IMR-90 (cell line): ENCODE results near the gene TDRKH. TPM values are rescaled to one million over a fixed set of nuclear protein-coding genes. Genes with fewer than 3 reads are reported as not detected.
A peak's percentile ranks its signal among the peaks of the same experiment; 100 is the strongest.

Source experiments
- ATAC-seq: fragments of 200-7000 bp; cut with Tn5 transposase; 2 replicates; pipeline ENCODE4 v1.9.1; 2020; ENCODE audit warnings: low read depth, mild to moderate bottlenecking, moderate library complexity
- BruUV-seq: library from RNA; stranded (reverse); fragments of 400-500 nt; replicated peaks from 2 replicates; lab custom pipeline; 2021; lab: Mats Ljungman, UMichigan
- CTCF ChIA-PET: fragments of 300-600 bp; formaldehyde crosslinking; extraction: SDS; loops from one replicate; lab custom pipeline; 2021; ENCODE audit warnings: antibody characterized with exemption; lab: Yijun Ruan, JAX
- POLR2A ChIA-PET: fragments of 300-600 bp; sonication (Branson Sonifier 250); formaldehyde crosslinking; loops from one replicate; lab custom pipeline; 2022; ENCODE audit warnings: antibody characterized with exemption; ENCODE audit not compliant: unreplicated experiment; lab: Charles Lee
- DNase-seq: peaks from one replicate; pipeline ENCODE4 v3.0.0; 2013
- H2AFZ ChIP-seq: replicated peaks from 2 replicates; pipeline ENCODE3; 2013; ENCODE audit warnings: low read length, mild to moderate bottlenecking; ENCODE audit not compliant: poor library complexity
- H2AK5ac ChIP-seq: 2 replicates; pipeline ENCODE4 v1.6.1; 2013; ENCODE audit warnings: low read depth, low read length, inconsistent platforms
- H2AK9ac ChIP-seq: replicated peaks from 2 replicates; pipeline ENCODE3; 2013; ENCODE audit warnings: mild to moderate bottlenecking, low read depth, low read length, moderate library complexity; ENCODE audit not compliant: poor library complexity
- H2BK120ac ChIP-seq: 2 replicates; pipeline ENCODE4 v1.6.1; 2013; ENCODE audit warnings: low read depth, low read length, inconsistent platforms
- H2BK15ac ChIP-seq: 3 replicates; pipeline ENCODE4 v1.6.1; 2013; ENCODE audit warnings: low read depth, low read length, inconsistent platforms
- H2BK20ac ChIP-seq: 2 replicates; pipeline ENCODE4 v1.6.1; 2013; ENCODE audit warnings: low read depth, mild to moderate bottlenecking, inconsistent platforms, low read length, moderate library complexity
- H2BK5ac ChIP-seq: 2 replicates; pipeline ENCODE4 v1.6.1; 2013; ENCODE audit warnings: mild to moderate bottlenecking, low read depth, low read length, inconsistent platforms; ENCODE audit not compliant: poor library complexity, severe bottlenecking
- H3K14ac ChIP-seq: replicated peaks from 2 replicates; pipeline ENCODE4 v1.6.1; 2013; ENCODE audit warnings: low read depth, low read length, inconsistent platforms
- H3K18ac ChIP-seq: 2 replicates; pipeline ENCODE4 v1.6.1; 2013; ENCODE audit warnings: low read depth, low read length, control low read depth
- H3K23ac ChIP-seq: 2 replicates; pipeline ENCODE4 v1.6.1; 2013; ENCODE audit warnings: low read depth, low read length, inconsistent platforms
- H3K27ac ChIP-seq: 2 replicates; pipeline ENCODE4 v1.5.1; 2013; ENCODE audit warnings: mild to moderate bottlenecking, control low read depth, low read length; ENCODE audit not compliant: insufficient read depth
- H3K27me3 ChIP-seq: 2 replicates; pipeline ENCODE4 v1.6.1; 2013; ENCODE audit warnings: low read length; ENCODE audit not compliant: control insufficient read depth, insufficient read depth
- H3K36me3 ChIP-seq: 2 replicates; pipeline ENCODE4 v1.6.1; 2013; ENCODE audit warnings: low read length, mixed read lengths; ENCODE audit not compliant: control insufficient read depth, insufficient read depth
- H3K4ac ChIP-seq: 2 replicates; pipeline ENCODE4 v1.6.1; 2013; ENCODE audit warnings: low read depth, low read length, inconsistent platforms
- H3K4me1 ChIP-seq: 2 replicates; pipeline ENCODE4 v1.6.1; 2013; ENCODE audit warnings: low read length, mixed read lengths; ENCODE audit not compliant: control insufficient read depth, insufficient read depth
- H3K4me2 ChIP-seq: 2 replicates; pipeline ENCODE4 v1.6.1; 2013; ENCODE audit warnings: low read depth, mild to moderate bottlenecking, control low read depth, low read length, moderate library complexity
- H3K4me3 ChIP-seq: 2 replicates; pipeline ENCODE4 v1.5.1; 2013; ENCODE audit warnings: low read depth, mild to moderate bottlenecking, control low read depth, low read length, moderate library complexity; ENCODE audit not compliant: insufficient read depth
- H3K56ac ChIP-seq: 2 replicates; pipeline ENCODE4 v1.6.1; 2013; ENCODE audit warnings: low read length, inconsistent platforms; ENCODE audit not compliant: insufficient read depth; ENCODE audit errors: extremely low read depth
- H3K79me1 ChIP-seq, 2 experiments: 2 replicates each; pipeline ENCODE4 v1.6.1; 2013; ENCODE audit warnings: low read length in 2 of 2, inconsistent platforms in 1 of 2, low read depth in 1 of 2
- H3K9ac ChIP-seq: 2 replicates; pipeline ENCODE4 v1.6.1; 2013; ENCODE audit warnings: low read depth, low read length, control low read depth
- H3K9me1 ChIP-seq: 2 replicates; pipeline ENCODE4 v1.6.1; 2013; ENCODE audit warnings: low read length, inconsistent platforms; ENCODE audit not compliant: insufficient read depth
- H3K9me3 ChIP-seq: 2 replicates; pipeline ENCODE4 v1.6.1; 2013; ENCODE audit warnings: low read length; ENCODE audit not compliant: control insufficient read depth, insufficient read depth
- H4K20me1 ChIP-seq: 2 replicates; pipeline ENCODE4 v1.6.1; 2013; ENCODE audit warnings: low read length, inconsistent platforms; ENCODE audit not compliant: insufficient read depth
- H4K5ac ChIP-seq: 2 replicates; pipeline ENCODE4 v1.6.1; 2013; ENCODE audit warnings: mild to moderate bottlenecking, low read depth, low read length, control low read depth
- H4K8ac ChIP-seq, 2 experiments: 2 replicates each; pipeline ENCODE4 v1.6.1; 2013; ENCODE audit warnings: low read depth in 2 of 2, low read length in 2 of 2, control low read depth in 1 of 2, inconsistent platforms in 1 of 2
- H4K91ac ChIP-seq: 2 replicates; pipeline ENCODE4 v1.6.1; 2013; ENCODE audit warnings: low read depth, low read length, inconsistent platforms; ENCODE audit not compliant: insufficient read depth
- BHLHE40 ChIP-seq: fragments of 150-350 bp; IDR thresholded peaks from 2 replicates; pipeline ENCODE4 v1.6.1; 2016; ENCODE audit warnings: mild to moderate bottlenecking, low read depth, low read length
- CEBPB ChIP-seq: IDR thresholded peaks from 2 replicates; pipeline ENCODE4 v1.6.1; 2012; ENCODE audit warnings: low read depth, low read length, improper control_type of control experiment
- CHD1 ChIP-seq: IDR thresholded peaks from 2 replicates; pipeline ENCODE4 v1.6.1; 2012; ENCODE audit warnings: low read depth, low read length, improper control_type of control experiment
- CTCF ChIP-seq: conservative IDR thresholded peaks from 2 replicates; pipeline ENCODE4 v1.5.1; 2012; ENCODE audit warnings: mild to moderate bottlenecking, low read depth, low read length, improper control_type of control experiment
- ELK1 ChIP-seq: fragments of 150-350 bp; IDR thresholded peaks from 2 replicates; pipeline ENCODE4 v1.6.1; 2016; ENCODE audit warnings: low read depth, mild to moderate bottlenecking, low read length, moderate library complexity, borderline replicate concordance
- FOS ChIP-seq: fragments of 150-350 bp; IDR thresholded peaks from 2 replicates; pipeline ENCODE4 v1.6.1; 2016; ENCODE audit warnings: low read depth, low read length
- MAFK ChIP-seq: IDR thresholded peaks from 2 replicates; pipeline ENCODE4 v1.6.1; 2012; ENCODE audit warnings: low read depth, low read length, improper control_type of control experiment
- MAZ ChIP-seq: IDR thresholded peaks from 2 replicates; pipeline ENCODE4 v1.6.1; 2012; ENCODE audit warnings: low read depth, mild to moderate bottlenecking, low read length, improper control_type of control experiment, moderate library complexity, borderline replicate concordance
- MXI1 ChIP-seq: IDR thresholded peaks from 2 replicates; pipeline ENCODE4 v1.6.1; 2012; ENCODE audit warnings: low read depth, mild to moderate bottlenecking, low read length, moderate library complexity, borderline replicate concordance
- NFE2L2 ChIP-seq: fragments of 150-350 bp; IDR thresholded peaks from 2 replicates; pipeline ENCODE4 v1.6.1; 2016; ENCODE audit warnings: low read depth, mild to moderate bottlenecking, low read length
- POLR2A ChIP-seq: IDR thresholded peaks from 2 replicates; pipeline ENCODE4 v1.6.1; 2012; ENCODE audit warnings: mild to moderate bottlenecking, low read depth, low read length
- RAD21 ChIP-seq: IDR thresholded peaks from 2 replicates; pipeline ENCODE4 v1.6.1; 2012; ENCODE audit warnings: low read length, improper control_type of control experiment
- RCOR1 ChIP-seq: IDR thresholded peaks from 2 replicates; pipeline ENCODE4 v1.6.1; 2012; ENCODE audit warnings: mild to moderate bottlenecking, low read length, improper control_type of control experiment; ENCODE audit not compliant: insufficient replicate concordance
- RFX5 ChIP-seq: IDR thresholded peaks from 2 replicates; pipeline ENCODE4 v1.8.0; 2012; ENCODE audit warnings: low read depth, mild to moderate bottlenecking, low read length, moderate library complexity
- SMC3 ChIP-seq: fragments of 150-350 bp; IDR thresholded peaks from 2 replicates; pipeline ENCODE4 v1.6.1; 2016; ENCODE audit warnings: low read depth, mild to moderate bottlenecking, antibody characterized with exemption, low read length, moderate library complexity
- WGBS, 2 experiments: methylation state at CpG; one replicate each; pipeline versions ENCODE4 v1.1.5 to v1.1.7; 2013; ENCODE audit warnings: missing lambda C conversion rate in 2 of 2; ENCODE audit not compliant: insufficient read length in 1 of 2; ENCODE audit errors: extremely low coverage in 2 of 2; 5-methylcytosine and 5-hydroxymethylcytosine counted together
- dilution Hi-C: fragments of 300-500 bp; cut with HindIII; formaldehyde crosslinking; loops from one replicate; pipeline ENCODE4 v1.14.3; 2018; ENCODE audit warnings: low sequenced_read_pairs; ENCODE audit not compliant: unreplicated experiment
- in situ Hi-C: fragments of 300-500 bp; cut with MboI; formaldehyde crosslinking; loops from 3 replicates; pipeline ENCODE4 v1.14.3; 2019; ENCODE audit warnings: low sequenced_read_pairs, inconsistent platforms, mixed read lengths
- intact Hi-C: fragments of 100-400 bp; cut with micrococcal nuclease; formaldehyde crosslinking; loops from 2 replicates; pipeline ENCODE4 v1.10.0; 2022
- polyA plus RNA-seq, 3 experiments: library from polyadenylated mRNA; depleted of rRNA; stranded (reverse); fragments of >200 nt; gene quantifications; 2 replicates each; pipeline ENCODE4 v1.2.3, GENCODE V29; 2012; ENCODE audit warnings: low replicate concordance in 1 of 3
- total RNA-seq: library from RNA; depleted of rRNA; stranded (reverse); fragments of >200 nt; gene quantifications from 2 replicates; pipeline ENCODE4 v1.2.3, GENCODE V29; 2012

TDRKH gene
- total and polyA plus RNA-seq, 2 of the 4 experiments (the other 2 are of a cell fraction), result 1.2 to 2.2 TPM

- BruUV-seq, result no TSS peak
These were observed 34.0 kb downstream of the TDRKH start for GRCh38 chr1:151756291-151756690.

More at GRCh38 chr1:151756291-151756690, 34.0 kb downstream of the TDRKH start:
- H3K9ac ChIP-seq, result no peak overlapping the region
- H3K14ac ChIP-seq, result no peak overlapping the region
- no peak overlapping the region for H3K4me2 ChIP-seq
- dilution Hi-C loops (no loop called here), in situ Hi-C loops (no loop called here), intact Hi-C loops (no loop called here)
- H2AFZ ChIP-seq, result no peak overlapping the region
- H3K4me3 ChIP-seq, result no peak overlapping the region
- H2BK15ac ChIP-seq, result no peak overlapping the region
- no peak overlapping the region for H4K5ac ChIP-seq
- peaks cover 17% of the 10 kb centered on the region for H3K36me3 ChIP-seq
- H3K56ac ChIP-seq, result no peak overlapping the region
- H3K4ac ChIP-seq, result no peak overlapping the region
- H3K18ac ChIP-seq, result no peak overlapping the region
- no peak overlapping the region for H2BK120ac ChIP-seq
- no peaks in the 10 kb centered on the region for H3K27me3 ChIP-seq
- peak; percentile 80 for ATAC-seq
- H4K8ac ChIP-seq, result no peak overlapping the region
- no peak overlapping the region for H2BK5ac ChIP-seq
- H3K27ac ChIP-seq, result no peak overlapping the region
- no peaks in the 10 kb centered on the region for H3K4me1 ChIP-seq
- no peak overlapping the region for H2AK5ac ChIP-seq
- peaks cover 0 to 4% of the 10 kb centered on the region in 2 experiments; a peak in 1 of 4 replicates for H3K79me1 ChIP-seq
- peaks cover 9% of the 10 kb centered on the region for H3K9me1 ChIP-seq
- no CpG with 5 or more reads among the region's 1 CpG for WGBS, 2 experiments
- ChIA-PET CTCF (interaction anchor here (0.6 kb wide), 1 partner anchor 16 kb away, joined by 3 read pairs; no protein-coding TSS in a partner anchor), POLR2A (no interaction called here)
- no peak overlapping the region for H2BK20ac ChIP-seq
- TF ChIP-seq ELK1 (no peak), FOS (no peak), RCOR1 (no peak), SMC3 (no peak), POLR2A (no peak), MXI1 (no peak), RFX5 (no peak), BHLHE40 (no peak), CEBPB (no peak), NFE2L2 (no peak), CTCF (no peak), CHD1 (no peak), MAZ (no peak), MAFK (no peak), RAD21 (no peak)
- H3K23ac ChIP-seq, result no peak overlapping the region
- no peaks in the 10 kb centered on the region for H4K20me1 ChIP-seq
- peak; percentile 44 for DNase-seq
- no peak overlapping the region for H2AK9ac ChIP-seq
- no peaks in the 10 kb centered on the region for H3K9me3 ChIP-seq
- no peak overlapping the region for H4K91ac ChIP-seq
